Chondrocyte (in vitro differentiated cells): Measurements from ENCODE around the gene BACE2. TPM values are rescaled to one million over a fixed set of nuclear protein-coding genes. Genes with fewer than 3 reads are reported as not detected.
A peak's percentile ranks its signal among the peaks of the same experiment; 100 is the strongest.

ENCODE experiments used
- DNase-seq: peaks from one replicate; pipeline ENCODE4 v3.0.0; 2021; ENCODE audit warnings: mixed read lengths, low spot score
- H3K27ac Mint-ChIP-seq: one replicate; pipeline ENCODE4 v1.8.0; 2021; ENCODE audit warnings: mild to moderate bottlenecking, moderate library complexity, mixed read lengths; ENCODE audit not compliant: unreplicated experiment
- H3K27me3 Mint-ChIP-seq: 2 replicates; pipeline ENCODE4 v1.8.0; 2021; ENCODE audit warnings: low read depth, mixed read lengths
- H3K36me3 Mint-ChIP-seq: 2 replicates; pipeline ENCODE4 v1.8.0; 2021; ENCODE audit warnings: low read depth, mixed read lengths
- H3K4me1 Mint-ChIP-seq: 2 replicates; pipeline ENCODE4 v1.8.0; 2021; ENCODE audit warnings: low read depth, mild to moderate bottlenecking, mixed read lengths
- H3K4me3 Mint-ChIP-seq: one replicate; pipeline ENCODE4 v1.8.0; 2021; ENCODE audit warnings: mild to moderate bottlenecking, moderate library complexity, mixed read lengths; ENCODE audit not compliant: unreplicated experiment
- H3K9me3 Mint-ChIP-seq: 2 replicates; pipeline ENCODE4 v1.8.0; 2021; ENCODE audit warnings: low read depth, mixed read lengths
- CTCF ChIP-seq: fragments of 200-600 bp; sonication (generic); IDR thresholded peaks from 2 replicates; pipeline ENCODE4 v1.5.0; 2021; ENCODE audit warnings: antibody characterized with exemption, mild to moderate bottlenecking, moderate library complexity
- total RNA-seq: library from RNA; stranded (reverse); gene quantifications from 3 replicates; pipeline ENCODE4 v1.2.1, GENCODE V29; 2021

The BACE2 gene
- total RNA-seq, 1 donor from 2014 or later: 77.9 TPM

- Mint-ChIP-seq H3K9me3 (no peaks in the 10 kb centered on the region), H3K27me3 (no peaks in the 10 kb centered on the region), H3K36me3 (no peaks in the 10 kb centered on the region), H3K4me3 (no peak overlapping the region), H3K27ac (no peak overlapping the region), H3K4me1 (peaks cover 13% of the 10 kb centered on the region)
- no peak for TF ChIP-seq CTCF
- DNase-seq: no peak
Observed at GRCh38 chr21:41164052-41164451, 3.9 kb upstream of the BACE2 start.

GRCh38 chr21:41164981-41165655 is 2.8 kb upstream of the BACE2 start:
- H3K27ac Mint-ChIP-seq: peak overlapping the region; percentile 15

GRCh38 chr21:41166884-41167283 is 1.1 kb upstream of the BACE2 start:
- Mint-ChIP-seq H3K4me3 (peak overlapping the region; percentile 69), H3K27me3 (no peaks in the 10 kb centered on the region), H3K9me3 (no peaks in the 10 kb centered on the region), H3K36me3 (no peaks in the 10 kb centered on the region), H3K4me1 (peaks cover 25% of the 10 kb centered on the region), H3K27ac (no peak overlapping the region)
- DNase-seq: no peak
- no peak for TF ChIP-seq CTCF

More at GRCh38 chr21:41164981-41165655, 2.8 kb upstream of the BACE2 start:
- H3K4me1 Mint-ChIP-seq: peaks cover 17% of the 10 kb centered on the region
- no peak for TF ChIP-seq CTCF
- no peaks in the 10 kb centered on the region for H3K36me3 Mint-ChIP-seq
- H3K27me3 Mint-ChIP-seq: no peaks in the 10 kb centered on the region
- no peak overlapping the region for H3K4me3 Mint-ChIP-seq
- DNase-seq: no peak
- H3K9me3 Mint-ChIP-seq: no peaks in the 10 kb centered on the region

- no peak for DNase-seq
- Mint-ChIP-seq H3K4me3 (peak overlapping the region; percentile 87), H3K4me1 (peaks cover 39% of the 10 kb centered on the region), H3K27ac (peak overlapping the region; percentile 91), H3K27me3 (no peaks in the 10 kb centered on the region), H3K9me3 (no peaks in the 10 kb centered on the region), H3K36me3 (no peaks in the 10 kb centered on the region)
- TF ChIP-seq CTCF: no peak
Observed at GRCh38 chr21:41168391-41169257, 664 bp downstream of the BACE2 start.

GRCh38 chr21:41169258-41169576 is 1.3 kb downstream of the BACE2 start:
- Mint-ChIP-seq H3K9me3 (no peaks in the 10 kb centered on the region), H3K36me3 (no peaks in the 10 kb centered on the region), H3K4me1 (peaks cover 39% of the 10 kb centered on the region), H3K27ac (peak overlapping the region; percentile 91), H3K27me3 (no peaks in the 10 kb centered on the region), H3K4me3 (peak overlapping the region; percentile 87)
- no peak for DNase-seq
- no peak for TF ChIP-seq CTCF
